GM12874 (cell line): Measurements from ENCODE around the gene RGS3.

Source experiments
- TF ChIP-seq, protein P1 (sequence below): IDR thresholded peaks from 2 replicates; pipeline ENCODE4 v1.5.1; 2011; ENCODE audit warnings: low read depth, mild to moderate bottlenecking, control low read depth, low read length, moderate library complexity; ENCODE audit not compliant: insufficient read depth

RGS3 gene

DNA sequence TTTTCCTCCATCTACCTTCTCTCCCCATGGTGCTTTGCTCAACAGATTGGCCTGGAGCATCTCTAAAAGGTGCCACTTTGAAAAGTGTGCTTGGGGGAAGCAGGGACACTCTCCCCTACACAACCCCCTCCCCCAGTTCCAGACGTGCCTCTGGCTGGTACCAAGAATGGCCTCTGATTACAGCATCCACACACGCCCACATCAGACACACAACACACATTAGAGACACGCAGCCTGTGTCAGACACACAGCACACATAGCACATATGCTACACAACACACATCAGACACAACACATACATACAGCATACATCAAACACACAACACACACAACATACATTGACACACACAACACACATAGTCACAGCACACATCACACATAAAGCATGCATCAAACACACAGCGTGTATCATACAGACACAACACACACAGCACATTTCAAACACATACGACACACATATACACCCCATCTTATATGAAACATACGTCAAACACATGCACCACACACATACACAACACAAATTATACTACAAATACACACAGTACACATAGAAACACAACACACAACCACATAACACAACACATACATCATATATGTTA is 150.4 kb downstream of the RGS3 start:
- TF ChIP-seq, protein P1, sequence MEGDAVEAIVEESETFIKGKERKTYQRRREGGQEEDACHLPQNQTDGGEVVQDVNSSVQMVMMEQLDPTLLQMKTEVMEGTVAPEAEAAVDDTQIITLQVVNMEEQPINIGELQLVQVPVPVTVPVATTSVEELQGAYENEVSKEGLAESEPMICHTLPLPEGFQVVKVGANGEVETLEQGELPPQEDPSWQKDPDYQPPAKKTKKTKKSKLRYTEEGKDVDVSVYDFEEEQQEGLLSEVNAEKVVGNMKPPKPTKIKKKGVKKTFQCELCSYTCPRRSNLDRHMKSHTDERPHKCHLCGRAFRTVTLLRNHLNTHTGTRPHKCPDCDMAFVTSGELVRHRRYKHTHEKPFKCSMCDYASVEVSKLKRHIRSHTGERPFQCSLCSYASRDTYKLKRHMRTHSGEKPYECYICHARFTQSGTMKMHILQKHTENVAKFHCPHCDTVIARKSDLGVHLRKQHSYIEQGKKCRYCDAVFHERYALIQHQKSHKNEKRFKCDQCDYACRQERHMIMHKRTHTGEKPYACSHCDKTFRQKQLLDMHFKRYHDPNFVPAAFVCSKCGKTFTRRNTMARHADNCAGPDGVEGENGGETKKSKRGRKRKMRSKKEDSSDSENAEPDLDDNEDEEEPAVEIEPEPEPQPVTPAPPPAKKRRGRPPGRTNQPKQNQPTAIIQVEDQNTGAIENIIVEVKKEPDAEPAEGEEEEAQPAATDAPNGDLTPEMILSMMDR = no peak

DNA sequence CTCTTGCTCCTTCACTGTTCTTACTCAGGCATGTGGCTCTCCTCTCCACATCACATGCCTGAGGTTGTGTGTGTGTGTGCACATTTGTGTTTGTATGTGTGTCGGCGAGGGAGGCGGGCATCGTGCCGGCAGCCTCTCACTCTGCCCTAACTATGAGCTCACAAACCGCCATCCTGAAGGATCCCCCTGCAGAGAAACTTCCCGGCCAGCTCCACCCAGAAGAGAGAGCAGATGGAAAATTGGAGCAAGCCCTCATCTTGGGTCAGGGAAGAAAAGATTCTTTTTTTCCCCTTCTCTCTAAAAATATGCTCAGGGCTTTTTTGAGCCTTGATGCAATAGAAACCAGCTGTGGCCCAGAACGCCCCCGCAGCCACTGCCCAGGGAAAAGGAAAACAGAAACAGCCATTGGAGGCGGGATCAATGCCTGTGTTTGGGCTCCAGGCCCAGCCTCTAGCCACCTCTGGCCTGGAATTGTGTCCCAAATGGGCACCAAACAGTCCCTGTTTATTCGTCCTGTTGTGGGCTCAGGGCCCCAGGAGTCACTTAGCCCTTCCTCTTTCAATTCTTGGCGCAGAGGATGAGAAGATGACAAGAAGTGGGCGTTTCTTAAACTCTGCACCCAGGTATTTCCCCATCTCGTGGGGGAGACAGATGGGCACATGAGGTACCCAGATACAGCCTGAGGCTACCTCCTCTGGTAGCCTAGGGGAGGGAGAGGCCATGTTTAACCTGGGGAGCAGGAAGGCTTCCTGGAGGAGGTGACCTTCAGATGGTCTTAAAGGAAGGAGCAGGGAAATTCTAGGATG is 151.5 kb downstream of the RGS3 start:
- TF ChIP-seq, protein P1 = no peak

DNA sequence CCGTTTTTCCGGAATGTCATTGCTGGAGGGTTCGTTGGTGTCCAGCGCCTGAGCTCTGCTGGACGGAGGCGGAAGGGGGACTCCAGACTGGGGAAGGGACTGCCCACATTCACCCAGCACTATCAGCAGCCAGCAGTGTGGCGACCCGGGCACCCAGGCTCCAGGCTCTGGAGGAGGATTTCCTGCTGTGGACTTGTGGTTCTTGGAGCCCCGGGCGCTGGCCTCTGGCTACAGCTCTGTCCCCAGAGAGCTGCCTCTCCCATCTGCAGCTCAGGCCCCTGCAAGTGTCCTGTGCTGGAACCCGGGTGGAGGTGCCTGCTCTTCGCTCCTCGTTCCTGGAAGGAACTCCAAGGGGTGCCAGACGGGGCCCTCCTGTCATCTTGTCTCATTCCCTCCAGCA is 152.6 kb downstream of the RGS3 start:
- TF ChIP-seq, protein P1 = no peak

DNA sequence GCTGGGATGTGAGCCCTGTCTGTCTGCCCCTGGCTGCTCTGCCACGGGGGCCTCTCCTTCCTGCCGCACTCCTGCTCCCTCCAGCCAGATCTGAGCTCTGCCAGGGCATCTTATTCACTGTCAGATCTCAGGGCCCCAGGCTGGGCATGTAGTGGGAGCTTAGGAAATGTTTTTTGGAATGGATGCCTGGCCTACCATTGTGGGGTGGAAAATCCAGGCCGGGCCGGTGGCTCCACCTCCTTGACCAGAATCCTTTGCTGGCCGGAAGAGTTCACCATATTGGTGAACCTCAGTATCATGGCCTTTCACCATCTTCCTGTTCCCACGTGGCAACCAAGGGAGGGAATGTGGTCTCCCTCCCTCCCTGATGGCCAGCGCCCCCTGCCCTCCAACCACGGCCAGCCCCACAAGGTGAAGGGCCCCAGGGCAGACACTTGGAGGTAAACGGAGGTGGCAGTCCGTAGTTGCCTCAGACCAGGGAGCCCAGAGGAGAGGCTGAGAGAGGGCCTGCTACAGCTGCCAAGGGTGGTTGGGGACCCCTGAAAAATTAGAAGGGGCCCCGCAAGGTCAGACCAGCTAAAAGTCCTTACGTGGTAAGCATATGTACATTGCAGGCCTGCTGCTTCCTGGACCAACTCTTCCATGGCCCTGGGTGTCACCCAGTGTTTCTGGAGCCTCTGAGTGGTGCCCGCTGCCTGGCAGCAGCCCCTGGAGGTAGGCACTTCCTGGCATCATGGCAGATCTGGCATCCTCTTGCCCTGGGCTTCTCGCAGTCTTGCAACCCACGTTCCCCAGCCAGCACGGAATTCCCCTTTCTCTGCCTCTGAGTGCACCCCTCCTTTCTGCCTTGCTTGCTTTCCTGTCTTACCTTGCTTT is 153.3 kb downstream of the RGS3 start:
- TF ChIP-seq, protein P1 = no peak

DNA sequence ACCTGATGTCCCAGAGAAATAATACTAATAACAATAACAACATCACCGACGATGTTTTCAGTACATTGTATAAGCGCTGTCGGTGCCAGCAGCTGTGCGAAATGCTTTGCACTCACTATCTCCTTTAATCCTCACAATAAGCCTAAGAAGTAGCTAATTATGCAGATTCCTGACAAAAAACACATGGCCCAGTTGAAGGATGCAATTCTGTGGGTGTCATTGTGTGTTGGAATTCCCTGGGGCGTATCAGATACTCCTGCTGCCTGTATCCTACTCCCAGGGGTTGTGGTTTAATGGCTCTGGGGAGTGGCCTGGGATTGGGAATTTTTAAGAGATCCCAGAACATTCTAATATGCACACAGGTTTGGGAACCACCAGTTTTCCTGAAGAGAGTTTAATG is 154.0 kb downstream of the RGS3 start:
- TF ChIP-seq, protein P1 = no peak

DNA sequence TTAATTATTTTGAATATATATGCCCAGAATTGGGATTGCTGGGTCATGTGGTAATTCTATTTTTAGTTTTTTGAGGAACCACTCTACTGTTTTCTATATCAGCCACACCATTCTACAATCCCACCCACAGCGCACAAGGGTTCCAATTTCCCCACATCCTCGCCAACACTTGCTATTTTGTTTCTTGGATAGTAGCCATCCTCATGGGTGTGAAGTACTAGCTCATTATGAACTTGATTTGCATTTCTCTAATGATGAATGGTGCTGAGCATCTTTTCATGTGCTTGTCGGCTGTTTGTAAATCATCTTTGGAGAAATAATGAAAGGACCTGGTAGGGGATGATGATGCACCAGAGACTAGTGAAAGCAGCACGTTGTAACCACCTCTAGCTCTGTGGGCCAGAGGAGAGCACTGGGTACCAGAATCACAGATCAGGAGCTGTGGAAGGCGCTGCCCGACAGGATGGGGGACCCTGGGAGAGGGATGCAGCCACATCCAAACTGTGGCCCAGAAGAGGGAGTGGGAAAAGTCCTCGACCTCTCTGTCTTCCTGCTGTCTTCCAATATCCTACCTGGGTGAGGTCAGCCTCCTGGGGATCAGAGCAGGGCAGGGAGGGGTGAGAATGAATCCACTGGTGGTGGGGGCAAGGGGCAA is 155.4 kb downstream of the RGS3 start:
- TF ChIP-seq, protein P1 = no peak
